Measurements from ENCODE around the gene INPP5A.
"Not testable (repeated sequence)": the region's sequence is repeated elsewhere in the genome, so short reads cannot be mapped to it uniquely, and the experiment has no call there.

The INPP5A gene

DNA sequence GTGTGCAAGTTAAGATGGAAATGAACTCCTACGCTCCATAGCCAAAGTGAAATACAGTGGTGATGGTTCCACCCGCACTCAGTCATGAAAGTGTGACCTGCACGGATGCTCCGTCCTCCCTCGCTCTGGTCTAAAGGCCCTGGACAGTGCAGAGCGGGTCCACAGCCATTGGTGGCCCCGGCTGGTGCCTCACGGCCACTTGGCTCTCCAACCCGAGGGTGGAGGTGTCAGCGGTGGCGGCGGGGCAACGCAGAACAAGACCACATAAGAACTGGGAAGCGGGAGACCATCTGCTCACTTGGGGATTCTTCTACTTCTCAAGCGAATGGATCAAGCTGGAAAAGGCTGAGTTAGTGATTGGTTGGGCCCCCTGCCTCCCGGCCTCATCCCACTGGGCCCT lies 187.6 kb downstream of the INPP5A start:
- no peak for DNase-seq (ENCODE audit: low spot score)

DNA sequence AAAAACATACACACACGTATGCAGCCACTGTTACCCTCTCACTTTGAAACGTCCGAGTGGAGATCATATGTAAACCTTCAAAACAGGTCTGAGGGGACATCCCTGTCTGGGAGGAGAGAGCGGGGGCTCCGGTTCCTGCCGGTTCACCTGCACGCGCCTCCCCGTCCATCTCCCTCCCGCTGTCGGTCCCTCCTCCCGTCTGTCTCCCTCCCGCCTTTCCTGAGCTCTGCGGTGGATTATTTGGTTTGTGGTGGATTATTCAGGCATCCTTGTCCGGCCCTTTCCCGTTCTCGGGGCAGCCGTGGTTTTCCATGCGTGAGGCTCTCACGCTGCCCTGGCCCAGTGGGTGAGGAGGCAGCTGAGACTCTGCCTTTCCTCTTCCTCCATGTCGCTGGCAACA lies 188.6 kb downstream of the INPP5A start:
- no peak for DNase-seq (ENCODE audit: low spot score)

DNA sequence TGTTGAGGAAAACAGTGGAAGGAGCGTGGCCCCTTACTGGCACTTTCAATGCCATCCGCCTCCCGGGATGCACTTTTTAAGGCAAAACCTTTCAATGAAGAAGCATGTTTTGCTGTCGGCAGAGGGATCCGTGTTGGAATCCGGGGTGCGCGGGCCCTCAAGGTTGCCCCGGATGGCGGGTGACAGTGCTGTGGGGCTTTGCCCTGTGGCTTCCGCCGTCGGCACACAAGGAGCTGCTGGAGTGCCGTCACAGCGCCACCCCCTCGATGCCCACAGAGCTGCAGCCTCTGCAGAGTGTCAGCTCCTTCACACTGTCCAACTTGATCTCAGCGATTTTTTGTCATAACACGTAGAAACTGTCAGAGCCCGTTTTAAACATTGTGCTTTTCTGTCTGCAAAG lies 189.4 kb downstream of the INPP5A start:
- DNase-seq (ENCODE audit: low spot score) = no peak

DNA sequence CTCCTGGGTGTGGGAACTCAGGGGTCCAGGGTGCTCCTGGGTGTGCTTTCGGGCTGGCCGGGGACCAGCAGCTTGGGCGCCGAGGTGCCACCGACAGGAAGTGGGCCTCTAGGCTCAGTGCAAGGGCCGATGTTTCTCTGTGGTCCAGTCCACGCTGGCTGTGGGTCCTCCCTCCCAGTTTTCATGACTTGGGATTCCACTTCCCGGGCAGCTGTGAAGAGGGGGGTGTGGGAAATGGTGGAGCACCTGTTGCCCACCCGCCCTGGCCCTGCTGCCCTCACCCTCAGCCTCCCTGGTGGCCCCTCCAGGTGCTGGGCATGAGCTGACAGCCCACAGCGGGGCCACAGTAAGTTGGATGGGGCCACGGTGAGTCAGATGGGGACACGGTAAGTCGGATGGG lies 189.8 kb downstream of the INPP5A start:
- no peak for DNase-seq (ENCODE audit: low spot score)

DNA sequence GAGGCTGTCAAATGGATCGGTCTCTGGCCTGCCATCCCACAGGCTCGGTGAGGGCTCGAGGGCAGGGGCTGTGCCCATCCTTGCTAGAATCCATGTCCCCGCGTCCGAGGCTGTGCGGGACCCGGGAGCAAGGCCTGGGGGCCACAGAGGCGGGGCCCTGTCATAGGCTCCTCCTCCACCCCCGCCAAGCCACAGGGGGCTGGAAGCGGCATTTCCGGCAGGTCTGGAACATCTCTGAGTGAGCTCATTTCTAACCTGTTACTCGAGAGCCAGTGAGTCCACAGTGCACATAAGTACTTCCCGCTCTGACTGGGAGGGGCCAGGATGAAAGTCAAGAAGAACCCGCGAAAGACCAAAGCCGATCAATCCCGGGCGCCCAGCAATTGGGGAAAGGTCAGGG lies 190.7 kb downstream of the INPP5A start:
- no peak for DNase-seq (ENCODE audit: low spot score)

DNA sequence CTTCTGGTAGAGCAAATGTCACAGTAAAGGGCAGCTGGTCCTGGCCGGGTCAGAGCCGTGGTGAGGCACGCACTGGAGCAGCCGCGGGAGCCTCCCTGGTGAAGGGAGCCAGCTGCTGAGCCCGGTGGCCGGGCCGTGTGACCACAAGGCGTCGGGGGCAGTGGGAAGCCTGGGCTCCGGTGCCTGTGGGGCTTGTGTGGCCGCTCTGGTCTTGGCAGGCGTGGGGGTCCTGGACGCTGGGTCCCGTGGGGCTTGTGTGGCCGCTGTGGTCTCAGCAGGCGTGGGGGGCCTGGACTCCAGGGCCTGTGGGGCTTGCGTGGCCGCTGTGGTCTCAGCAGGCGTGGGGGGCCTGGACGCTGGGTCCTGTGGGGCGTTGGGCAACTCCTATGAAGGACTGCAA lies 191.2 kb downstream of the INPP5A start:
- no peak for DNase-seq (ENCODE audit: low spot score)

DNA sequence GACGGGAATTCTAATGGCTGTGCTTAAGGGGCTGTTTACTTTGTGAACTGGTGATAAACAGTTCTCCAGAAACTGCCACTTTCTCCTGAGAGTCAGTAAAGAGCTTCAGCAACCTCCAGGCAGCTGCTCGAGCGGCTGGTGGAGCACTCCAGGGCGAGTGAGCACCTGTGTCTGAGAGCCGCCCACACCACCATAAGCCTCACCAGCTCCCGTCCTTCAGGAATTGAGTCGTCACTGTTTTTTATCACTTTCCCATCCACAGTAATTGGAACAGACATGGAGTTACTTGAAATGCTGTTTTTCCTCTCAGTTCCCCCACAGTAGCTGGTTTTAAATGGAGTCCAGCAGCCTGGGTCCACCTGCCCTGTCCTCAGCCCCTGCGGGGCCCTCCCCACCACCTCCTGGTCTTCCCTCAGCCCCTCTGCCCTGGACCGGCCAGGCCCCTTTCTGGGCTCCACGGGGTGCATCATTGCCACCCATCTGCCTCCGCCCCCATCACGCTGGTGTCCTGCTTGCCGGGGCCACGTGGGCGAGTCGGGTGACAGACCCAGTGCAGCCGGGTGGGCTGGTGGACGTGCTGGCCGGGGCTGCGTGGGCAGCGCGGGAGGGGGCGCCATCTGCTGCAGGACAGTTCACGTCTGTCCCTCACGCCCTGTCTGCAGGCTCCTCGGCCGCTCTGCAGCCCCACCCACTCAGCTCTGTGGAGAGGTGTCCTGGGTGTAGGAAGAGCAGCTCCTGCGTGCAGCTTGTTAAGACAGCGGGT lies 192.4 kb downstream of the INPP5A start:
- no peak for DNase-seq (ENCODE audit: low spot score)

DNA sequence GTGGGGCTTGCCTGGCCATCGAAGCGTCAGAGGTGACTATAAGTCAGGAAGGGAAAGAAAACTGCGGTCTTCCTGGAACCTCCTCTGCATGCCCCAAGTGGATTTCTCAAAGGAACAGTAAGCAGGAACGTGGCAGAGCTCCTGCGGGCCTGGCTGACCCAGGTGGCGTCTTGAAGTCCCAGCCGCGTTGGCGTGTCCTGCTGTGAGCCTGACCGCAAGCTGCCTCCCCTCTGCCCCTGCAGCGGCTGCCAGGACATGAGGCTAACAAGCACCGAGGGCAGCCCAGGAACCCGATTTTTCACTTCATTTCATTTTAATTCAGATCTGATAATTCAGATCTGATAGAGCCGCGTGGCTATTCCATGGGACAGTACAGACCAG lies 193.0 kb downstream of the INPP5A start:
- no peak for DNase-seq (ENCODE audit: low spot score)

DNA sequence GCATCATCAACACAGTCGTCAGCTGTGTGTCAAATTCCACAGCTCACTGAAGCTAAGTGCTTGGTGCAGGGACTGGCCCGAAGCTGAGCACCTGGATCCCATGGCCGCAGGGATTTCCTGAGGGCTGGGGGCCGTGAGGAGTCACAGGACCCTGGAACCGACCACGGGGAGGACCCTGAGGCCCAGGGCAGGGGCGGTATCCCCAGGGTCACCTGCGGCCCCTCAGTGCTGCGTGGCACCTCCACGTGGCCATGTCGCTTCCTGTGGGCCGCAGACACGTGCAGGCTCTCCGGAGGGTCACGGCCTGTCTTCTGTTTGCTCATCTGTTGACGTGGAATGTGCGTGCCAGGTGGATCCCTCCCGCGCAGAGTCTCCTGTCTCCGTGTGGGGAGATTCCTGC lies 194.9 kb downstream of the INPP5A start:
- DNase-seq (ENCODE audit: low spot score) = no peak

DNA sequence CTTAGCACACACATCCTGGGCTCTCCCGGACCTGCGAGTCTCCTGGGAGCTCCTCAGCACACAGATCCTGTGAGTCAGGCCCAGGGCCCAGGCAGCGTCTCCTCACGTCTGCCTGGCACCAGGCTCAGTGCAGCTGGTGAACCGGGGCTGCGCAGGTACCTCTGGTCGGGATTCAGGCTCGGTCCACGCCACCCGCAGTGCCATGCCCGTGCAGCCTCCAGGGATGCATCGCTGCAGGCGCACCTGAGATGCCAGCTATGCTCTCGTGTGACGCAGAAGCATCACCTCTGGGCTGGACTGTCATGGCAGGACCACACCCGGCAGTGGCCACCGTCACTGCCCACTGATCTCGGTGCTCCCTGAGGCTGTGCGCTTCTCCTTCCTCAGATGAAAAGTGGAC lies 196.3 kb downstream of the INPP5A start:
- no peak for DNase-seq (ENCODE audit: low spot score)

DNA sequence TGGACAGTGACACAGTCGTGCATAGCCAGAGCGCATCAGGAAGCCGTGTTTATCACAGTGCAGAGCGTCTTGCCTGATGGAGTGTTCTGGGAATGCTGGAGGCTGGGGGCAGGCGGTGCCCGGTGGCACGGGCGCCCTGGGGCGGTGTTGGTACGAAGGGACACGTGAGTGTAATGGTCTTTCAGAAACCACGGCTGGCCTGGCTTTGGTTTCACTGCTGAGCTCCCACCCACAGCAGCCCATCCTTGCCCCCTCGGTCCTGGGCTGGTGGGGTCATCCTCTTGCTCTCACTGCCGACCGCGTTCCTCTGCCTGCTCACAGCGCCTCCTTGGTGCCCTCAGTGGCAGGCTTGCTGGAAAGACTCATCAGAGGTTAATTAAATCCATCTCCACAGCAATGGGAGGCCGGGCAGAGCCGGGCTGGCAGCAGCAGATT lies 197.8 kb downstream of the INPP5A start:
- no peak for DNase-seq (ENCODE audit: low spot score)

DNA sequence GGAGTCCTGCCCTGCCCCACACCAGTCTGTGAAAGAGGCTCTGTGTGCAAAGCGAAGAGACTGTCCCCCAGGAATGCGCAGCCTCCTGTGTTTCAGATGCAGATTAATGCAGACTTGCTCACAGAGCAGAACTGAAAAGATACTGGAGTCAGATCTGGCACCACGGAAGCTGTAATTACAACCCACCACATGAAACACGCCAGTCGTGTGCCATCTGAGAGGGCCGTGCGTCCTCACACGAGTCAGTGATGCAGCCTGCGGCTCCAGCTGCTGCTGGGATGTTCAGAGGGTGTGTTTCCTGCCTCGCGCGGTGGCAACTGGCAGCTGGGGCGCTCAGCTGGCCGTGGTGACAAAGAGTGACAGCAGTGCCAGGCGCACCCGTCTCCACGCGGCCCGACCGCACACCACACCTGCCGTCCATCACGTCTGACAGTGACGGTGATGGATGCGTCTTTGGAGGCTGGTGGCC lies 198.4 kb downstream of the INPP5A start:
- DNase-seq (ENCODE audit: low spot score) = no peak

DNA sequence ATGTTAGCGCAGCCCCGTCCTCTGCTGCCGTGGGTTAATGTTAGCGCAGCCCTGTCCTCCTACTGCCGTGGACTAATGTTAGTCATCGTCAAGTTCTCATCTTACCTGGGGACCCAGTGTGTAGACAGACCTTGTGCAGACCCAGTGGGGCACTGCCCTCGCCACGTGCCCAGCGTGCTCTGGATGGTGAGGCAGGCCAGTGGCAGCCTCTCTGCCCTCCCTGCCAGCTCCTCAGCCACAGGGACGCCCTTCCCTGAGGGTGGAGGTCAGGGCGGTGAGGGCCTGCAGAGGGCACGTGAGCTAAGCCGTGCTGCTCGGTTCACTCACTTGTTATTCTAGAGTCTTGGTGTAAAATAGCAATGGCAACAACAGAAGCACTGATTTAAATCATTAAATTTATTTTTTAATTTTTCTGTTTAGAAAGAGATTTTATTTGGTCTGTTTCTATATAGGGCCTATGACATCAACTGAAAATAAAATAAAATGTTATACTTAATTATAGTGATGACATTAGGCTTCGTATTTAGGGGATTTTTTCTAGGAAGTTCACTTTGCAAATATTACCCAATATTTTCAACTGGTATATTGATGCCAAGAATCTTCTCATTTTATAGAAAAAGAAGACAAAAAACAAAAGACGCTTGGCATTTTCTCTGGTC lies 199.9 kb downstream of the INPP5A start:
- no peak for DNase-seq (ENCODE audit: low spot score)

DNA sequence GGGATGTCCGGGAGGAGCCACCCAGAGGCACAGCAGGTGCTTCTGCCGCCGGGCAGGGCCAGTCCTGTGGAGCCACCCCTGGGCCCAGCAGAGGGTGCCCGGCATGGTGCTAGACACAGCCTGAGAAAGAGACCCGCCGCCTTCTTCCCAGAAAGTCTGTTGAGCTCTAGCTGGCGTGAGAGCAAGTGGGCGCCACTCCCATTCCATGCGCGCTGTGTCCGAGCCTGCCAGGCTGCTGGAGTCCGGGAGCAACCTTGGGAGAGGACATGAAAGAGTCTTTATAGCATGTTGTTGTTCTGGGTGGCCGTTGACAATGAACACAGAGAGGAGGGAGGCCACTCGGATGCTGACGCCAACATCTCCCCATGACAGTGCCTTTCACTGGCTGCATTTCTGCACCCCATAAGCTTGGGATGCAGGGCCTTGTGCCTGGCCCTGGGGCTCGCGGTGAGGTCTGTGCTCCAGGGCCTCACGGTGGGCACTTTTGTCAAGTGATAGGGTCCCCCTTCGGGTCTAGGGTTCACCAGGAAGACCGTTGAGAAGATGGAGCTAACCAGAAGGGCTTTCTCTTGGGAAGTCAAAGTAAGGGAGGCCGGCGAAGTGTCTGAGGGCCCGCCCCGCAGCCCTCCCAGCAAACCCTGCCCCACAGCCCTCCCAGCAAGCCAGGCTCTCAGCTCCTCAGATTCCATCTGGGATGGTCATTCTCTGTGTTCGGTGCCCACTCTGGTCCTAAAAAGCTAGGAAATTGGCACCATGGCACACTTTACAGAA lies 201.1 kb downstream of the INPP5A start:
- DNase-seq (ENCODE audit: low spot score) = no peak

DNA sequence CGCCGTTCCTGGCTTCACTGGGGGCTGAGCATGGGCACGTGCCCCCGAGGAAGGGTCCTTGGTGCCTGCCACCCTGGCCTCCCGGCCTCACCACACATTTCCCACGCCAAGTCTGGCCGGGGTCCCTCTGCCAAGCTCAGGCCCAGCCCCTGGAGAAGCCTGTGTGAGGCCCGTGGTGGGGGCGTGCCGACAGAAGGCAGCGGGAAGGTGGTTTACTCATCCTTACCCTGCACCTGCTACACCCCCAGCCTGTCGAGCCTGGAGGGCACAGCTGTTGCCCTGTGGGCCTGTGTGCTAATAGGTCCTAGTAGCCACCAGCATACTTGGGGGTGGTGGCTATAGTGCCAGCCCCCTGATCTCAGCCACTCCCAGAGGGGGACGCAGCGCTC lies 201.6 kb downstream of the INPP5A start:
- DNase-seq (ENCODE audit: low spot score) = no peak

DNA sequence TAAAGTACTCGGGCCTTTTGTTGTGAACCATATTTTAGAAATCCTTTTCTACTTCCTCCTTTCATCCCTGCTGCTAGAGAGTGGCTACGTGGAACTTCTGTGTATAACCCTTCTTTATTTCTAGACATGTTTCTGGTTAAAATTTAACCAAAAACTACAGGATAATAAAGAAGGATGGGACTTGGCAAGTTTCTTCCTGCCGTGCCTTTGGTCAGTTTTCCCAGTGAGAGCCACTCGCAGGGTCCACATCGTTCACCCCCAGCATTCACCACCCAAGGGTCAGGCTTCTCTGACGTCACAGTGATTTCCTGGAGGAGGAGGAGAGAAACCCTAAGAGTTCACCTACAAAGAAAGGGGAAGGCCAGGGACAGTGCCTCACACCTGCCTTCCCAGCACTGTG lies 203.0 kb downstream of the INPP5A start:
- DNase-seq (ENCODE audit: low spot score) = no peak

DNA sequence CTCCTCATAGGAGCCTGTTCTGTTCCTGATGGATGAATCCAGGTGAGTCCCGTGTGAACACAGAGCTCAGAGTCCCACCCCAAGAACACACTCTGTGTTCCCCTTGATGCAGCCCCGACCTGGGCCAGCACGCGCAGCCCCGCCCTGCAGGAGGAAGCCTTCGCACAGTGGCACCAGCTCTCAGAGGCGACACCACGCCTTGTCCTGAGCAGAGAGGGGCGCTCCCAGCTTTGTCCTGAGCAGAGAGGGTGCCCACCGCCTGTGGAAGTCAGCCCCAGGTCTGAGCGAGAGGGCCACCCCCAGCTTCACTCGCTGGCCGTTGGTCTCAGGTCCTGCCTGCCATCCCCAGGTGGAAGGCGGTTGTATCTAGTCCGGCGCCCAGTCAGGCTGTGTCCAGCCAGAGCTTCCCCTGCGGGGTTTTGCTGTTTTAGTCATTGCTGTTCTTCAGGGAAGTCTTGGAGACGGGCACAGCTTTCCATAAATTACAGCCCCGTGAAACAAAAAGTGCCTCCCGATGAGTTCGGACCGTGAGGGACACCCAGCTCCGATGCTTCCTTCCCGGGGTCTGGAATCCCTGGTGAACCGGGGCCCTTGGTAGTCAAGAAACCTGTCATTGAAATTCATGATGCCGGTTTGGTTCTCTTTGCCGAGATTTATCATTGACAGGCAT lies 204.7 kb downstream of the INPP5A start:
- no peak for DNase-seq (ENCODE audit: low spot score)

DNA sequence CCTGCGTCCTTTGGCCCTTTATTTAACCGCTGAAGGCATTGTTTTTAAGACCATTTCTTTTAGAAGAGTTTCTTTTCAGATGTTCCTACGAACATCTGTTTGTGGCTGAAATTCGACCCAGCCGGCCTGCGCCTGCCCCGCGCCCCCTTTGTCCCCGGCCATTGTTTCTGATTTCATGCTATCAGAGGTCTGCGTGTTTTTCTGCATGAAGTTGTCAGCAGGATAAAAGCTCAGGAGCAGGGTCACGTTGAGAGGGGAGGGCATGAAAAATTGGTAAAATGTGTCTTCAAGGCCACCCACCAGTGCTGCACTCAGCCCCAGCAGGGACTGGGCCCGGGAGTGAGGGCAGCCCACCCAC lies 205.2 kb downstream of the INPP5A start:
- no peak for DNase-seq (ENCODE audit: low spot score)

DNA sequence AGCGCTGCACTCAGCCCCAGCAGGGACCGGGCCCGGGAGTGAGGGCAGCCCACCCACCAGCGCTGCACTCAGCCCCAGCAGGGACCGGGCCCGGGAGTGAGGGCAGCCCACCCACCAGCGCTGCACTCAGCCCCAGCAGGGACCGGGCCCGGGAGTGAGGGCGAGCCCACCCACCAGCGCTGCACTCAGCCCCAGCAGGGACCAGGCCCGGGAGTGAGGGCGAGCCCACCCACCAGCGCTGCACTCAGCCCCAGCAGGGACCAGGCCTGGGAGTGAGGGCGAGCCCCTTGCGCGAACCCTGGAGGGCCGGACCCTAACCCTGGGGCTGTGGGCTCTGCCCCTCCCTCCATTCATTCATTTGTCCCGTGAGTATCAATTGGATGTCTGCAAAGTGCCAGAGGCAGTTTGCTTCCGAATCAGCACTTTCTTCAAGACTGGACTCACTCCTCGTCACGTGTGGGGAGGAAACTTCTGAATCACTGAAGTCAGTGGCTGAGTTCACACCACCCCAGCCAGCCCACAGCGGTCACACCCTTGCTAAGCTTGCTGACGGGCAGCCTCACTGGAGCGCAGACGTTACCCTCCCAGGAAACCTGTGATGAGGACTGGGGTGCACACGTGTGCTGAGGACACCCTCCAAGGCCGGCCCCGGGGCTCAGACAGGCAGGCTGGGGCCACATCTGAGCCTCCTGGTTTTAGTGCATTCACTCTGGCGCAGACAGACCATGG lies 205.8 kb downstream of the INPP5A start:
- DNase-seq (ENCODE audit: low spot score) = not testable (repeated sequence)

DNA sequence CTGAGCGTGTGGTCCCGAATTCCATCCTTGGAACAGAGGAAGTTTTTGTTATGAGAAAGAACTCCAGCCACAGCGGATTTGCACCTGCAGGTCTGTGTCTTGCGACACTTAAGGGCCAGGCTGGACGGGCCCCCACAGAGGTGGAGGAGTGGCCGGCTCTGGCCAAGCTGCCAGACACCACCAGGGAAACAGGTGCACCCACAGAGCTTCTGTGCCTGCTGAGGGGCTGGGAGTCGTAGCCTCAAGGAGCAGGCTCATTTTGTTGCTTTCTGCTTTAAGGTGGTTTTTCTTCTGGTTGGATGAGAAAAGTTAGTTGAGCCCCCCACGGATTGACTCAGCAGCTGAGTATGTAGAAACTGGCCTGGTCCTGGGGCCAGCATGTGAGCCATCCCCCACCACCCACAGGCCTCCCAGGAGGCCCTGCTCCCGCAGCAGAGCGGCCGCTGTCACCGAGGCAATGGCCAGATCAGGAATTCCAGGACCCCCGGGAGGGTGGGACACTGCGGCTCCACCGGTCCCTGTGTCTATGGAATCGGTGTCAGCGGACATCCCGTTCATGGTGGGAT lies 206.4 kb downstream of the INPP5A start:
- DNase-seq (ENCODE audit: low spot score) = no peak

DNA sequence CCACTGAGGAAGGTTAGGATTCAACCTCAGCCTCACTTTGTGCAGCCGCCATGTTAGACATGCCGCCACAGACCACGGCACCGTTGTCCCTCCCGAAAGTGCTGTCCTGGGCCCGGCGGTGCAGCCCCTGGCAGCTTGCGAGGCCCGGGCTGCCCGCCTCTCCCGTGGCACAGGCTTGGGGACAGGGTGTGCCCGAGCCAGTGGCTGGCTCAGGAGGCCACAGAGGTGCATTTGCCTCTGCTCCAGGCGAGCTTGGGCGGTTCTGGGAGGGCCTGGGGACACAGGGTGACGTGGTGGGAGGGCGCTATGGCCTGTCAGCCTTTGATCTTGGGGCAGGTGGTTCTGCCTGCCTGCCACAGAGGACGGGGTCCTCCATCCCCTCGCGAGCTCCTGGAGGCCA lies 207.3 kb downstream of the INPP5A start:
- DNase-seq (ENCODE audit: low spot score) = no peak

DNA sequence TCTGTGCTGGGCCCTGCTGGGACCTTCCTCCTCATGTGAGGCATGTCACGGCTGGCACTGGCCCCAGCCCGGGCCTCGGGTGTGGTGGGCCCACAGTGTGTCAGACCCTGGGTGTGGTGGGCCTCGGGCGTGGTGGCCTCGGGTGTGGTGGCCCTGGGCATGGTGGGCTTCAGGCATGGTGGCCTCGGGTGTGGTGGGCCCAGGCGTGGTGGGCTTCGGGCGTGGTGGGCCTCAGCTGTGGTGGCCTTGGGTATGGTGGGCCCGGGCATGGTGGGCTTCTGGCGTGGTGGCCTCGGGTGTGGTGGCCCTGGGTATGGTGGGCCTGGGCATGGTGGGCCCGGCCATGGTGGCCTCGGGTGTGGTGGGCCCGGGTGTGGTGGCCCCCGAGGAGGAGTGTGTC lies 207.9 kb downstream of the INPP5A start:
- DNase-seq (ENCODE audit: low spot score) = no peak
